ENCODE results near the gene CACTIN.

DNA sequence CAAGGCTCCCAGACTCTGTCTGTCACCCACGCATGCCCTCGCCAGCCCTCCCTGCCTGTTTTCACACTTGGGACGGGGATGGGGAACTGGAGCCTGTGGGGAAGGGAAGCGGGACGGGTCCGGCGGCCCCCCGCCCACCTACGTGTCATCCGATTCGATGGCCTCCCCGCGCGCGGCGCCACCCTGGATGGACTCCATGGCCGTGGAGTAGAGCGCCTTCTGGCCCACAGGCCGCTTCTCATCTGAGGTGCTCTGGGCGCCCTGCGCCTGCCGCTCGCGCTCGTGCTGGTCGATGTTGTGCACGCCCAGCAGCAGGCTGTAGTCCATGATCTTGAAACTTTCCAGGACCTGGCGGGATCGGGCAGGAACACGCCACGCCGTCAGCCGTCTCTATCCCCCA lies 25.1 kb upstream of the CACTIN start:
- TF ChIP-seq, protein P1, sequence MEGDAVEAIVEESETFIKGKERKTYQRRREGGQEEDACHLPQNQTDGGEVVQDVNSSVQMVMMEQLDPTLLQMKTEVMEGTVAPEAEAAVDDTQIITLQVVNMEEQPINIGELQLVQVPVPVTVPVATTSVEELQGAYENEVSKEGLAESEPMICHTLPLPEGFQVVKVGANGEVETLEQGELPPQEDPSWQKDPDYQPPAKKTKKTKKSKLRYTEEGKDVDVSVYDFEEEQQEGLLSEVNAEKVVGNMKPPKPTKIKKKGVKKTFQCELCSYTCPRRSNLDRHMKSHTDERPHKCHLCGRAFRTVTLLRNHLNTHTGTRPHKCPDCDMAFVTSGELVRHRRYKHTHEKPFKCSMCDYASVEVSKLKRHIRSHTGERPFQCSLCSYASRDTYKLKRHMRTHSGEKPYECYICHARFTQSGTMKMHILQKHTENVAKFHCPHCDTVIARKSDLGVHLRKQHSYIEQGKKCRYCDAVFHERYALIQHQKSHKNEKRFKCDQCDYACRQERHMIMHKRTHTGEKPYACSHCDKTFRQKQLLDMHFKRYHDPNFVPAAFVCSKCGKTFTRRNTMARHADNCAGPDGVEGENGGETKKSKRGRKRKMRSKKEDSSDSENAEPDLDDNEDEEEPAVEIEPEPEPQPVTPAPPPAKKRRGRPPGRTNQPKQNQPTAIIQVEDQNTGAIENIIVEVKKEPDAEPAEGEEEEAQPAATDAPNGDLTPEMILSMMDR (conservative IDR thresholded peaks at IDR 0.05): no peak
- TF ChIP-seq EZH2 (IDR thresholded peaks at IDR 0.05; ENCODE audit: low read depth): no peak
